ENCODE data around the gene PLEK. TPM values are rescaled to one million over a fixed set of nuclear protein-coding genes. Genes with fewer than 3 reads are reported as not detected.

Gene PLEK
- total RNA-seq, 1 donor from 2014 or later: not detected

DNA sequence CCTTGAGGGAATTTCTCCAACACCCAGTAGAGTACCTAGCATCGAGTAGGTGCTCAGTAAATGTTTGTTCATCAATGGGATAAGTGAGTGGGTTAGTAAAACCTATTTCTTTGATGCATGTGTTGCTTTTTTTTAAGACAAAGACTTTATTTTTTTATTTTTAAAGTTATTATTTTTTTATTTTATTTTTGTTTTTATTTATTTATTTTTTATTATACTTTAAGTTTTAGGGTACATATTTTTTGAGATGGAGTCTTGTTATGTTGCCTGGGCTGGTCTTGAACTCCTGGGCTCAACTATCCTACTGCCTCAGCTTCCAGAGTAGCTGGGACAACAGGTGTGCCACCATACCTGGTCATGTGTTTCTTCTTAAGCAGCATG lies 20.8 kb downstream of the PLEK start:
- no peaks in the 10 kb centered on the region for H3K4me1 Mint-ChIP-seq (ENCODE audit: unreplicated experiment)
- no peak for DNase-seq (ENCODE audit: low spot score)
- H3K27me3 Mint-ChIP-seq (ENCODE audit: unreplicated experiment): peaks cover 1% of the 10 kb centered on the region
- H3K9me3 Mint-ChIP-seq (ENCODE audit: unreplicated experiment): no peaks in the 10 kb centered on the region
- H3K36me3 Mint-ChIP-seq (ENCODE audit: low read depth, unreplicated experiment): no peaks in the 10 kb centered on the region
- TF ChIP-seq, protein P1, sequence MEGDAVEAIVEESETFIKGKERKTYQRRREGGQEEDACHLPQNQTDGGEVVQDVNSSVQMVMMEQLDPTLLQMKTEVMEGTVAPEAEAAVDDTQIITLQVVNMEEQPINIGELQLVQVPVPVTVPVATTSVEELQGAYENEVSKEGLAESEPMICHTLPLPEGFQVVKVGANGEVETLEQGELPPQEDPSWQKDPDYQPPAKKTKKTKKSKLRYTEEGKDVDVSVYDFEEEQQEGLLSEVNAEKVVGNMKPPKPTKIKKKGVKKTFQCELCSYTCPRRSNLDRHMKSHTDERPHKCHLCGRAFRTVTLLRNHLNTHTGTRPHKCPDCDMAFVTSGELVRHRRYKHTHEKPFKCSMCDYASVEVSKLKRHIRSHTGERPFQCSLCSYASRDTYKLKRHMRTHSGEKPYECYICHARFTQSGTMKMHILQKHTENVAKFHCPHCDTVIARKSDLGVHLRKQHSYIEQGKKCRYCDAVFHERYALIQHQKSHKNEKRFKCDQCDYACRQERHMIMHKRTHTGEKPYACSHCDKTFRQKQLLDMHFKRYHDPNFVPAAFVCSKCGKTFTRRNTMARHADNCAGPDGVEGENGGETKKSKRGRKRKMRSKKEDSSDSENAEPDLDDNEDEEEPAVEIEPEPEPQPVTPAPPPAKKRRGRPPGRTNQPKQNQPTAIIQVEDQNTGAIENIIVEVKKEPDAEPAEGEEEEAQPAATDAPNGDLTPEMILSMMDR (IDR thresholded peaks at IDR 0.05; ENCODE audit: unreplicated experiment): no peak
- no peak overlapping the region for H3K27ac Mint-ChIP-seq (ENCODE audit: unreplicated experiment)
- H3K4me3 Mint-ChIP-seq (ENCODE audit: unreplicated experiment): no peak overlapping the region

DNA sequence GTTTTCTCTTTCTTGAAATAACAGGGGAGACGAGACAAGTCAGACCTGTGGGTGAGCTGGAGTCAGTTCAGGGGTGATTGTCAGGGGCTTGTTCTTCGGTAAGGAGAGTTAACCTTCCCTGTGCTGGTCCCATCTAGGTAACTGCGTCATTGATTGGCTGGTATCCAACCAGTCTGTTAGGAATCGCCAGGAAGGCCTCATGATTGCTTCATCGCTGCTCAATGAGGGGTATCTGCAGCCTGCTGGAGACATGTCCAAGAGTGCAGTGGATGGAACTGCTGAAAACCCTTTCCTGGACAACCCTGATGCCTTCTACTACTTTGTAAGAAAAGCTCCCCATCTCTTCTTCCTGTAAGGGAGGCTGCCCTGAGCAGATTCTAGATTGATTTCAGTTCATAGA lies 21.3 kb downstream of the PLEK start:
- Mint-ChIP-seq H3K9me3 (ENCODE audit: unreplicated experiment) (no peaks in the 10 kb centered on the region), H3K36me3 (ENCODE audit: low read depth, unreplicated experiment) (no peaks in the 10 kb centered on the region), H3K4me1 (ENCODE audit: unreplicated experiment) (no peaks in the 10 kb centered on the region), H3K27me3 (ENCODE audit: unreplicated experiment) (peaks cover 1% of the 10 kb centered on the region), H3K27ac (ENCODE audit: unreplicated experiment) (no peak overlapping the region), H3K4me3 (ENCODE audit: unreplicated experiment) (no peak overlapping the region)
- DNase-seq (ENCODE audit: low spot score): no peak
- TF ChIP-seq, protein P1 (IDR thresholded peaks at IDR 0.05; ENCODE audit: unreplicated experiment): no peak

DNA sequence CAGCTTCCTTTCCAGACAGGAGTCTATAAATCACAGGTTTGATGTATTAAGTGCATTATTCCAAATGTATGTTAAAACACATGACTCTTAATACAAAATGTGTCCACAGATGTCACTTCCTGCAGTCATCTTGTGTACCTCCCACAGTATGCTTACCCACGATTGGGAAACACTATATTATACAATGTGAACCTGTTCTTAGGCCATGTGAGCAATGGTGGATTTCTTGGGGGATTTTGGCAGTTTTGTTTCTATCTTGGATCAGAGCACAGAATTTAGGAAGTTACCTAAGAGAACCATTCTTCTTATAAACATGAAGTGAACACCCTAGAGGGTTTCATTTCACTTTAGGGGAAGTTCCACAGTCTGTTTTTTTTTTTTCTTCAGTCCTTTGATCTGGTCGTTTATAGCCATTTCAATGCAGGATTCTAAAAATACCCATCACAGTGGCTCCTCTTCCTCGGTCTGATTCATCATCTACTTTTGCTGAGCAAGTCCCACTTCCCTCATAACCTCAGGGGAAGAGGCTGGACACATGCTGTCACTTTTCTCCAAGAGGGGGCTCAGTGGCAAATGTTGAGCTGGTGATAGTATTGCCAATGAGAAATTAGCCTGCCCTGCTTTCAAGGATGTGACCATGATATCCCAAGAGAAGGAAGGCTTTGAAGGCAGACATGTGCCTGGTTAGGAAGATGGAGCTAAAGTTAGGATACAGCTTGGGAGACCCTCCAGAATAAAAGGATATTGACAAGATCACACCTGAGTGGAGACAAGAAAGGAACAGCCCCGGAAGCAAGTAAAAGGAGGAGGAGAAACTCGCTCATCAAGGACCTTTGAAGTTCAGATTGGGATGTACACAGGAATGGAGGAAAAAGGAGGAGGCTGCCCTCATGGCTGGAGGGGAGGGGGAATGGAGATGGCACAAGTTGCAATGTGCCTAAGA lies 22.6 kb downstream of the PLEK start:
- Mint-ChIP-seq H3K27ac (ENCODE audit: unreplicated experiment) (no peak overlapping the region), H3K27me3 (ENCODE audit: unreplicated experiment) (peaks cover 1% of the 10 kb centered on the region), H3K36me3 (ENCODE audit: low read depth, unreplicated experiment) (no peaks in the 10 kb centered on the region), H3K4me1 (ENCODE audit: unreplicated experiment) (no peaks in the 10 kb centered on the region), H3K9me3 (ENCODE audit: unreplicated experiment) (no peaks in the 10 kb centered on the region), H3K4me3 (ENCODE audit: unreplicated experiment) (no peak overlapping the region)
- TF ChIP-seq, protein P1 (IDR thresholded peaks at IDR 0.05; ENCODE audit: unreplicated experiment): no peak
- DNase-seq (ENCODE audit: low spot score): no peak

DNA sequence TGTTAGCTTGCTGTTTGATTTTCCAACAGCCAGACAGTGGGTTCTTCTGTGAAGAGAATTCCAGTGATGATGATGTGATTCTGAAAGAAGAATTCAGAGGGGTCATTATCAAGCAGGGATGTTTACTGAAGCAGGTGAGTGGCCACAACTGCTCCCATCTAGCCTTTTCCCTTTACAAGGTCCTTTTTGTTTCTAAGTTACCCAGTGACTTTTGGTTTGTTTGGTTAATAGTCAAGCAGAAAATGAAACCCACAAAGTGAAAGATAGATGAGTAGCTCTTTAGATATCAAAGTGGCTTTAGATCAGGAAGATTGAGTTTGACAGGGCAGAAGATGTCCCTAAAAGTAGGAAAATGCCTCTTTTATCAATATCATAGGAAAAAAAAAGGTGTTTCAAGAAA lies 23.3 kb downstream of the PLEK start:
- Mint-ChIP-seq H3K4me1 (ENCODE audit: unreplicated experiment) (no peaks in the 10 kb centered on the region), H3K4me3 (ENCODE audit: unreplicated experiment) (no peak overlapping the region), H3K36me3 (ENCODE audit: low read depth, unreplicated experiment) (no peaks in the 10 kb centered on the region), H3K27ac (ENCODE audit: unreplicated experiment) (no peak overlapping the region), H3K27me3 (ENCODE audit: unreplicated experiment) (peaks cover 1% of the 10 kb centered on the region), H3K9me3 (ENCODE audit: unreplicated experiment) (no peaks in the 10 kb centered on the region)
- TF ChIP-seq, protein P1 (IDR thresholded peaks at IDR 0.05; ENCODE audit: unreplicated experiment): no peak
- no peak for DNase-seq (ENCODE audit: low spot score)

DNA sequence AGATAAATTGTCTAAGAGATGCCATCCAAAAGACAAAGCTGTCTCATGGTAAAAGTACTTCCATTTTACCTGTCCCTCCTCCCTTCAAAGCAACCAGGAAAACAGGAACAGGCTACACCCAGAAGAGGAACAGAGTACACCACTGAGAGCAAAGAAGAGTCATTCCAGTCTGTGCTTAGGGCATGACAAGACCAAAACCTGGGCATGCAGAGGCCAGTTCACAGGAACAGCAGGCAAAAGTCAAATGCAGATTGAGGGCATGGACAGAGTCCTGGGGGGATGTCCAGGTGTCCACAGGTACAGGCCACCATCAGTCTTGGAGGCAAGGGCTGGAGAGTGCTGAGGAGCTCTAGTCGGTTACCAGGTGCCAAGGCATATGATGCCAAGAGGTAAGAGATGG lies 23.7 kb downstream of the PLEK start:
- TF ChIP-seq, protein P1 (IDR thresholded peaks at IDR 0.05; ENCODE audit: unreplicated experiment): no peak
- no peak overlapping the region for H3K27ac Mint-ChIP-seq (ENCODE audit: unreplicated experiment)
- DNase-seq (ENCODE audit: low spot score): no peak
- H3K27me3 Mint-ChIP-seq (ENCODE audit: unreplicated experiment): peaks cover 1% of the 10 kb centered on the region
- H3K36me3 Mint-ChIP-seq (ENCODE audit: low read depth, unreplicated experiment): no peaks in the 10 kb centered on the region
- no peaks in the 10 kb centered on the region for H3K9me3 Mint-ChIP-seq (ENCODE audit: unreplicated experiment)
- no peaks in the 10 kb centered on the region for H3K4me1 Mint-ChIP-seq (ENCODE audit: unreplicated experiment)
- no peak overlapping the region for H3K4me3 Mint-ChIP-seq (ENCODE audit: unreplicated experiment)

All from endothelial cell (in vitro differentiated cells).